GM18907 (cell line): ENCODE measurements around the gene CASKIN1.
"Not testable (repeated sequence)": the region's sequence is repeated elsewhere in the genome, so short reads cannot be mapped to it uniquely, and the experiment has no call there.

Experiments used
- ATAC-seq: cut with Tn5 transposase; IDR thresholded peaks from one replicate; pipeline ENCODE4 v1.9.1; 2021; ENCODE audit warnings: mild to moderate bottlenecking, moderate library complexity; ENCODE audit not compliant: unreplicated experiment

The CASKIN1 gene

DNA sequence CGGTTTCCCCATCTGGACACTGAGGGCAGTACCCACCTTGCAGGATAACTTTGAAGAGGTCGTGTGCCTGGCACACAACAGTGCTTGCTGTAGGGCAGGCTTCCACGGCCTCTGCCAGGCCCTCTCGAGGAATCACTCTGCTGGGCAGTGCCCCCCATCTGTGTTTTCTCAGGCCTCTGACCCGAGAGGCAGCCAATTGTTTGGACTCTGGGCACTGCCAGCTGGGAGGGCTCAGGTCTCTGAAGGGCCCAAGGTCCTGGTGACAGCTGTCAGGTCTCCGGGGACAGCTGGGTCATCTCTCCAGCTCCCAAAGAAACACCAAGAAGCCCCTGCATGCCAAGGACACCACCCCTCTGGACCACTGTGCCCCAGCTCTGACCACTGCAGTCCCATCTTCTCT is 49.0 kb downstream of the CASKIN1 start:
- no peak for ATAC-seq

DNA sequence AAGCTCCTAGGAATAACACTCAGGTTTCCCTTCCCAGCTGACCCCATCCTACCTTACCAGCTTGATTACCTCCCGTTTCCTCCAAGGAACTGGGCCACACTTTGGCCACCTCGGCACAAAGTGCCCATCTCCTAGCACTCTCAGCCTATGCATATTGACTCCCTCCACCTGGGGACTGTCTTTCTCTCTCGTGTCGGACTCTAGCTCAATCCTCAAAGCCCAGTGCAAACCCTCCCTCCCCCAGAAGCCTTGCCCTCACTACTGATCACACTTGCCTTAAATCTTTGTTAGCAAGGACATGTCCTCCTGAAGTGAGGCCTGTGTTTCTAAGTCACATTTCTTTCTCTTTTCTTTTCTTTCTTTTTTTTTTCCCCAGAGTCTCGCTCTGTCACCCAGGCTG is 50.6 kb downstream of the CASKIN1 start:
- ATAC-seq: no peak

DNA sequence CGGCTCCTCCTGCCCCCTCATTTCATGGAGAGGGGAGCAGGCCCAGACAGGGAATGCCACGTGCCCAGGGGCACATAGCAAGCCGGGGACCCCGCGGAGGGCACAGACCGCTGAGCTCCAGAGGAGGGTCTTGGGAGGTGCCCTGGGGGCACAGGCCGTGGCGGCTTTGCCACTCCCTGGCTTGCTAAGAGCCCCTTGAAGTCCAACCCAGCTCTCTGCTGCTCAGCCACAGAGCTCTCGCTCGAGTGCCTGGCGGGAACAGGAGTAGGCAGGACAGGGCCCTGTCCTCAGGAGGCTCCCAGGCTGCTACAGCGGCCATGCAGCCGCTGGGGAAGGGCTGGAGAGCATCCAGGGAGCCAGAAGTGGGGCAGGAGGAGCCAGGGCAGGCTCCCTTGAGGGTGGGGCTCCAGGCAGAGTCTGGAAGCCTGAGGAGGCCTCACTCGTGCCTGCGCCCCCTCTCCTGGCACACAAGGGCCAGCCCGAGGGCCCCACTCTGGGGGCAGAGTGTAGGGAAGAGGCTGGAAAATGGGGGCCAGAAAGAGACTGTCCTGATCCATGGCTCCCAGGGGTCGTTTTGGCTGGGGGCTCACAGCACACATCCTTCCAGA is 52.4 kb downstream of the CASKIN1 start:
- no peak for ATAC-seq

DNA sequence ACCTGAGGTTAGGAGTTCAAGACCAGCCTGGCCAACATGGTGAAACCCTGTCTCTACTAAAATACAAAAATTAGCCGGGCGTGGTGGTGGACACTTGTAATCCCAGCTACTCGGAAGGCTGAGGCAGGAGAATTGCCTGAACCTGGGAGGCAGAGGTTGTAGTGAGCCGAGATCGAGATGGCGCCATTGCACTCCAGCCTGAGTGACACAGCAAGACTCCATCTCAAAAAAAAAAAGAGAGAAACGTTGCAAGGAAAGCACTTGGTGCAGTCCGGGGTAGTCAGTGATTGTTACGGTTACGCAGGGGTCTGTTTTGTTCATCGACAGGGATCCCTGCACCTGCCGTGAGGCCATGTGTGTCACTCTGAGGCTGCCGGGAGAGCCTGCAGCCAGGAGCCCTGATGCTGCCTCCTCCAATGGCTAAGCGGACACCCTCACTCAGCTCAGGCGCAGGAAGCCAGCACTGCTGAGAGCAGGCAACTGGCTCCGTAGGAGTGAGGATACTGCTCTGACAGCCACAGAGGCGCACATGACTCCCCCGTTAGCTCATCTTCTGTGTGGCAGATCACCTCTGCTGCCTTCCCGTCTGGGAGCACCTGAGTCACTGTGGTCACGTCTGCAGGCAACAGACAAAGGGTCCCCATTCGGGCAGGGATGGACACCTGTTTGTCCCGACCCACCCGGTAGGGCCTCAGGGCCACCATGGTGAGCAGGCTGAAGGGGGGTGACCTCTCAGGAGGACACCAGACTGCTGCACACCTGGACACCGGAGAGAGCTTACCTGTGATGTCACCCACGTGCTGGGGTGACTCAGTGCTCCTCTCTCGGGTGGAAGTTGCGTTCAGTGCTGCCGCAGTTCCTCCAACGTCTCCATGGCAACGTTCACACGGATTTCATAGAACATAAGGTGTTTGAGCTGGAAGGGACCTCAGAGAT is 53.2 kb downstream of the CASKIN1 start:
- no peak for ATAC-seq

DNA sequence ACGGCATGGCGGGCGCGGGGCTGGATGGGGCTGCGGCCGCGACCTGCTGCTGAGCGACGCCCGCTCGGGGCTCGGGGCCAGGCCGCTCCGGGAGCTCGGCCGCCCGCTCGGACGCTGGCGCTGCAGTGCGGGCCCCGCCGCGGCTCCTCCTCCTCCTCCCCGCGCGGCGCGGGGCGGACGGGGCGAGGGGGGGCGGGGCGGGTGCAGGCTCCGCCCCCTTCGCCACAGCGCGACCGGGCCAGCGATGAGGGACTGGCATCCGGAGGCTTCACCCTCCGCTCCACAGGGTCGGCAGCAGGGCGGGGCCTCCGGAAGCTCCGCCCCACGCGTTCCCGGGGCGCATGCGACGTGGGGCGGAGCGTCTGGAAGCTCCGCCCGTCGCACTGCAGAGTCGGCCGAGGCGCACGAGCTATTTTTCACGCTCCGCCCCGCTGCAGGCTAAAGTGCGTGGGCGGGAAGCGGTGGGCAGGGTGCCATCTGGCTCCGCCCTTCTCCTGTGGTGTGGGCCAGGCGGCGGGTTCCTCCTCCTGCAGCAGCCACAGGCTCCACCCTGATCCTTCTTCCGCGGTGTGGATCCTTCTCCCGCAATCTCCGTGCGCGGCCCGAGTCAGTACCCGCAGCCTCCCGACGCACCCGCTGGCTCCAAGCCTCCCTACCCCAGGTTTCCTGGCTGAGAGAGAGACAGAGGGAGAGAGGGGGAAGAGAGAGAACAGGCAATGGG is 60.5 kb downstream of the CASKIN1 start, which contains the start of gene PKD1:
TSS of gene PKD1 (minus strand) at position 129 of the 721 bp plus-strand sequence. CDS start 209 bp downstream, outside the sequence.
- ATAC-seq: not testable (repeated sequence)

DNA sequence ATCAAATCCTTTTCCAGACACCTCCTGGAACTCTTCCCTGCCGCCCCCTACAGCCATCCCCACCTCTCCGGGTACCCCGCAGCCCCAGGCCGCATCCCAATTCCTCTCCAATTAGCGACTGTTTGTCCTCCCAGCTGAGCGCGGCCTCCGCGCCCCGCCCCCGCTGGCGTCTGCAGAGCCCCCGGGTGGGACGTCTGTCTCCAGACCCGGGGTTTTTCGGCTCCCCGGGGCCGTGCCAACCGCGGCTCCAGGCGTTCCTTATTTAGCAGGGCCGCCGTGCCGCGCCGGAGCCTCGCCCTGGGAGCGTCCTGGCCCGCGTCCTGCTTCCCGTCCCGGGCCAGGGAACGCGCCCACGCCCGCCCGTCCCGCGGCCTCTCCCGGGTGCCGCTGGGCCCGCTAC is 61.3 kb downstream of the CASKIN1 start:
- not testable (repeated sequence) for ATAC-seq

DNA sequence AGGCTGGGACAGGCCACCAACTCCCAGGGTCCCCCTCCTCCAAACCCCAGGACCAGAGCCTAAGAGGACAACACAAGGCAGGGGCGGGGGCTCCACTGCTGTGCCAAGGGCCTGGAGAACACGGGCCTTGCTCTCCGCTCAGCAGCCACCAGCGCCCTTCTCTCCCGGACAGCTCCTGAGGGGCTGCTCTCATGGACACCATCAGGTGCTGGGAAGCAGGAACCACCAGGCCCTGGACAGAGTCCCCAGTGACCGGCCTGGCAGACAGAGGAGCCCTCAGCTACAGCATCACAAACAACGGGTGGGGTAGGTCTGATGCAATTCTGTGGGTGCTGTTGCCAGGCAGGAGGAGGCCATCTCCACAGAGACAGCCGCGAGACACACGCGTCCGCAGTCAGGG is 62.6 kb downstream of the CASKIN1 start:
- not testable (repeated sequence) for ATAC-seq

DNA sequence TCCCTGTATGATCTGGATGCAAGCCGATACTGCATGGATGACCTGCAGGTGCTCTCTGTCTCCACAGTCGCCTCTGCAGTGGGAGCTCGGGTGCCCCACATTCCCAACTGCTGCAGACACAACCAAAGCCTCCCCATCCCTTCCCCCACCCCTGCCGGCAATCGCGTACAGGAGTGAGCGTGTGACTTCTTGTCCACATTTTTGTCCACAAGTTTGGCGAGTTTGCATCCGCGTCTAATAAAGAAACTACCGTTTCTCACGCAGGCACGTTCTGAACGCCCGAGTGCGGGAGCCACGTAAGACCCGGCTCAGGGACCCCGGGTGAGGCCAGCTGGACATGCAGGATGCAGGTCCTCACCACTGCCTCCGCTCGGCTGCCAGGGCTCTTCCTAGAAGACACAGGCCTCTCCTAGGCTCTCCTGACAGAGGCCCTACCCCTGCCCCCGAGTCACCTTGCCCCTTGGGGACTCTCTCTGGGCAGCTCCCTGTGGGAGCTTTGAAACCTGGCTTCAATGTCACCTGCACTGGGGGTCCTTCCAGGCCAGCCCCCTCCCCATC is 66.4 kb downstream of the CASKIN1 start:
- not testable (repeated sequence) for ATAC-seq

DNA sequence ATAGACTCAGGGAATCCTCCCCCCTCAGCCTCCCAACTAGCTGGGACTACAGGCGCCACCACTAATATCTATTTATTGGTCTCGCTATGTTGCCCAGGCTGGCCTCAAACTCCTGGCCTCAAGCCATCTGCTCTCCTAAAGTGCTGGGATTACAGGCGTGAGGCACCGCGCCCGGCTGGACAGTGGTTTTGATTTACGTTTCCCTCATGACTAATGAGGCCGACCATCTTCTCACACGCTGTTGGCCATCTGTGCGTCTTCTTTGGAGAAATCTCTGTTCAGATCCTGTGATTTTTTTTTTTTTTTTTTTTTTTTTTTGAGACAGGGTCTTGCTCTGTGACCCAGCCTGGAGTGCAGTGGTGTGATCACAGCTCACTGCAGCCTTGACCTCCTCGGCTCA is 67.2 kb downstream of the CASKIN1 start:
- ATAC-seq: not testable (repeated sequence)

DNA sequence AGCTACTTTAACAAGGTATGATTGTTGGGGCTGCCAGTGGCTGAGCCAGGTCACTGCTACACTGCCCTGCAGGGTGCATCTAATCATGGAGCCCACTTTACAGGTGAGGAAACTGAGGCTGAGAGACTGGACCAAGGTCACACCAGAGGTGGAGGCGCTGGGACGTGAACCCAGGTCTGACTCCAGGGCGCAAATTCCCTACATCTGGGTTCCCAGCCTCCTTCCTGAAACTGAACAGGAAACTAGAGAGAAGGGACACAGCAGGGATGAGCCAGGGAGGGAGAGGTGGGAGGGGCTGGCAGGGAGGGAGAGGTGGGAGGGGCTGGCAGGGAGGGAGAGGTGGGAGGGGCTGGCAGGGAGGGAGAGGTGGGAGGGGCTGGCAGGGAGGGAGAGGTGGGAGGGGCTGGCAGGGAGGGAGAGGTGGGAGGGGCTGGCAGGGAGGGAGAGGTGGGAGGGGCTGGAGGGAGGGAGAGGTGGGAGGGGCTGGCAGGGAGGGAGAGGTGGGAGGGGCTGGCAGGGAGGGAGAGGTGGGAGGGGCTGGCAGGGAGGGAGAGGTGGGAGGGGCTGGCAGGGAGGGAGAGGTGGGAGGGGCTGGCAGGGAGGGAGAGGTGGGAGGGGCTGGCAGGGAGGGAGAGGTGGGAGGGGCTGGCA is 68.7 kb downstream of the CASKIN1 start:
- ATAC-seq: not testable (repeated sequence)
